HG03175 (cell line): Measurements from ENCODE around the gene PADI1.

ENCODE experiments used
- ATAC-seq: cut with Tn5 transposase; IDR thresholded peaks from one replicate; pipeline ENCODE4 v1.9.1; 2021; ENCODE audit warnings: mild to moderate bottlenecking, moderate library complexity; ENCODE audit not compliant: unreplicated experiment

The PADI1 gene

DNA sequence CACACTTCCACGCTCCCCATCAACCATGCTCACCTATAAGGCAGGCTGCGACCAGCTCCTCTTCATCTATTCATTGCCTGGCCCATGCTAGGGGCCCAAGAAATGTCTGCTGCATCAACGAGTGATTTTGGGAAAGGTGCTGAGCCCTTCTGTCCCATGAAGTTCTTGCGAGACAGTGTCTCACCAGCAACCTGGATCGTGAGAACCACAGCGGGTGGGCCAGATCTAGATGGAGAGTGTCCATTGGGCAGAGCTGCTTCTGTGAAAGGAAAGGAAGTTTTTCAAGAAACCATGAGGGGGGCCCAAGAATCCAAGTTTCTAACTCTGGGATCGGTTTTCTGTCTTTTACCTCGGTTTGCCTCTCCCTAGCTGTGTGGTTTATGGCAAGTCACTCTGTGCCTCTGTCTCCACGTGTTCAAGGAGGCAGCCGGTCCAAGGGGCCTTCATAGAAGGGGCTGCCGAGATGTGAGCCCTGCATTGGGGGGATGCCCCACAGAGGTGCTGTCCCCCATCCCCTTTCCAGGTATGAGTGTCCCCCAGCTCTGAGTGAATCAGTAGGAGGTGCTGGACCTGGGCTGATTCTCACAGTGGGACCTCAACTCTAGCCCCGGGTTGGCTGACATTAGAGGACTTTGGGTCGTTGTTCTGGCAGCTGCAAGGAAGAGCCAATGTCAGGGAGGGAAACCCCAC, 8.3 kb upstream of the PADI1 start:
- no peak for ATAC-seq

DNA sequence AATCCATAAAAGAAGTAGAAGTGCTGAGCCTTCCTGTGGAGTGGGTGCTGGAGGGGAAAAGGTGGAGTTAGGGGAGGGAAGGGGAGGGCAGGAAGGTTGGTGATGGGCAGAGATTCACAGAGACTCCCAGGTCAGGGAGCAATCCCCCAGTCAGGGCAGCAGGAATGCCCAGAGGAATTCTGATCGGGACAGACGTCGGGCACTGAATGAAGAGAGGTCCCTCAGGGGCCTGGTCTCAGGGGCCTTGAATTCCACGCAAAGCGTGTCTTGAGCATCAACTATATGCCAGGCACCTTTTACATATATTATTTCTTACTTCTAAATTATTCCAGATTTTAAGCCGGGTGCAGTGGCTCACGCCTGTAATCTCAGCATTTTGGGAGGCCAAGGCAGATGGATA, 7.2 kb upstream of the PADI1 start:
- ATAC-seq: no peak

DNA sequence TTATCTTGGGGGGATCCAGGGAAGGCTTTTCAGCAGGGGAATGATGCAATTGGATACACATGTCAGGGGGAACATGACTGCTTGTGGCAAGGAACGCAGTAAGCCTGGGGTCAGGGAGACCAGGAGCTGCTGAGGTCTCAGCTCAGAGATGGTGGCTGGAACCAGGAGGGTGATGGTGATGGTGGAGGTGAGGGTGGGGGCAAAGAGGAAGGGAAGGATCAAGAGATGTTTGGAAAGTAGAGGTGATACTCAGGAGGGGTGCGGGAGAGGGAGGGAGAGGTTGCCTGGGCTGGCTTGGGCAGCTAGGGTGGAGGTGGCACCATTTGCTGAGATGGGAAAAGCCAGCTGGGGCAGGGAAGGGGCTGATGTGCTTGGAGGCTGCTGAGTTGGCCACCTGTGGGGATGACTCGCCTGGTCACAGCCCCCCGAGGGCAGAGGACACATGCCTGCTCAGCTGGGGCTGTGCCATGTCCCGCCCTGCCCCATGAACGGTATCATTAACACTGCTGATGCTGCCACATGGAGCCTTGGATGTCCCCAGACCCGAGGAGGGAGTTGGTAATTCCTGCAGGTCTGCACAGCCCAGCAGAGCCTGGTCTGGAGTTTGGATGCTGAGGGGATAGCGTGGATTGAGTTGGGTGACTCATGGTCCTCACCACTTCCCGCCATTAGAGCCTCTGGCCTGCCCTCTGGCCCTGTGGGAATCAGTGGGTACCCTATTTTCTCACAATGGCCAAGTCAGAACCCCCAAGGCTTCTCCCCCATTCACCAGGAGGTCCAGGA, 6.3 kb upstream of the PADI1 start:
- ATAC-seq: no peak

DNA sequence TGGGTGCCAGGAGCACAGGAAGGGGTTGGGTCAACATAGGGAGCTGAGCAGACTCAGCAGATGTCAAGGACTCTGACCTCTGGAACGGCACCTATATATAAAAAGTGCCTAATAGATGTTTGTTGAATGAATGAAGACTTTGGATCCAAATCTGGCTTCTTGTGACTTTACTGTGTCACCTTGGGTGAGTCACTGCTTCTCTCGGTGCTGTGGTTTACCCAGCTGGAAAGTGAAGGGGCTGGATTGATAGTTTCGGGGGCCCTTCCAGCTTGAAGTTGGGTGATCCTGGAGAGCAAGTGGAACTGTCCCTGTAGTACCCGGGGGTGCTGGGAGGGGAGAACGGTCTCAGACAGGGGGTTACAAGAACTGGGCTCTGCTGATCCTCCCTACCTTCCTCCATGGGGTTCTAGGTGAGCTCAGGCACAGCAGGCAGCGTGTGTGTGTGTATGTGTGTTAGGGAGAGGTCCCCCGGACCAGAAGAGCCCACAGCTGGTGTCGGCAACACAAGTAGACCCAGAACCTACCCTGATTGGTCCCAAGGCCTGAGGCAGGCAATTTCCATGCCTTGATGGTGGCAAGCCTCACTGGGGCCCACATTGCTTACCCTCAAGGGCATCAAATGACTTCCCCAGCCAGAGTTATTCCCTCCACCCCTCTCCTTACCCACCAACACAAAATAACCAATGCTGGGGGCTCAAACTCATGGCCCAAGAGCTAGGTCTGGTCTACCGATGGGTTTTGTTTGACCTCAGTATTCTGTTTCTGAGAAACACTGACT, 5.5 kb upstream of the PADI1 start:
- no peak for ATAC-seq

DNA sequence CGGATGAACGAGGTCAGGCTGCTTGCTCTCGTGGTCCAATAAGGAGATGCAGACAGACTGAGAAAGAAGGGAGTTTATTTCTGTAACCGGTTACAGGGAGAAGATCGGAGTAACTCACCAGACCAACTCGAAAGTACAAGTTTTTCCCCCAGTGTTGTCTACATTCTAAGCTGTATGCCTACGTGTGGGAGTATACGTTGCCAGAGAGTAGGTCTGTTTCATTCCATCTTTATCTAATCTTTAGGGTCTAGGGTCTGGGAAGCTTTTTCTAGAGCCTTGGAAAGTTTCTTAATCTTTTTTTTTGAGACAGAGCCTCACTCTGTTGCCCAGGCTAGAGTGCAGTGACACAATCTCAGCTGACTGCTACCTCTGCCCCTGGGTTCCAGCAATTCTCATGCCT, 4.7 kb upstream of the PADI1 start:
- ATAC-seq: no peak

DNA sequence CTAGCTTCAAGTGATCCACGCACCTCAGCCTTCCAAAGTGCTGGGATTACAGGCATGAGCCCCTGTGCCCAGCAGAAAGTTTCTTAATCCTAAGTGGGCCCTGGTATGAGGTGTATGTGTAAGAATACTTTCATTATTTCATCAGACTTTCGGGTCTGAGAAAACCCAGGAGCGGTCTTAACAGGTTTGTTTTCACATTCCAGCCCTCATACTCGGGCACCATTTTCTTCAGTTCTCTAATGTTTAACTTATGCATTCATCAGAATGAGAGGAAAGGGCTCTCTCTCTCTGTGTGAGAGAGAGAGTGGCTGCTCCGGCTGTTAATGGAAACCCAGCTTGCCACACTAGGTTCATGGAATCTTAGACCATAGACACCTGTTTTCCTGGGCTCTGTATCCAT, 4.2 kb upstream of the PADI1 start:
- no peak for ATAC-seq

DNA sequence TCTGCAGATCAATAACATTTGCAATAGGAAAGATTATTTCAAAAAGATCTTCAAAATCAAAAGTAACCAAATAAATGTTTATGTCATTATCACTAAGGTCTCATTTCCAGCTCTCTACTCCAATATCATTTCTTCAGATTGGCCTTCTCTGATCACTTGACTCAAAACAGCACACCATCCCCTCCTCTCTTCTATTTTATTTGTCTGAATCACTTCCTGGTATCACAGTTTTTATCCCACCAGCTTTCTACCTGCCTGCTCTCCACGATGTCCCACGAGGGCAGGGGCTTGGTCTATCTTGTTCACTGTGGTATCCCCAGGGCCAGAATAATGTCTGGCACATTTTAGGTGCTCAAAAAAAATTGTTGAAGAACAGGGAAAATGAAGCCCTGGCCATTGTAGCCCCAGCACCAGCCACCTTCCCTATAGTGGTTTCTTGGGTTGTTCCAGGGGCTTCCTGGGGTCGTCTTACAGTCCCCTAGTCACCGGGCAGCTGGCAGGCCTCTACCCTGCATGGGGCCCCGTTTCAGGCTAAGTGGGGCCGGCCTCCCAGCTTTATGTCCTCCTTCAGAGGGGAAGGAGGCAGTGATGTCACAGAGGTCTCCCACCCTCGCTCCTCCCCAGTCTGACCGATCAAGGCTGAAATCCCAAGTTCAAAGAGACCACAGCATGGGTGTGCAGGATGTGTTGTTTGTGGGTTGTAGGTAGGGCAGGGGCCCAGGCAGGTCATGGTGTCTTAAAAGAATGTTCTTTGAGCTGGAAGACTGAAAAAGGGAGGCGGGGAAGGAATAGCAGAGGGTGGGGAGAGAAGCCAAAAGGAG, 3.5 kb upstream of the PADI1 start:
- ATAC-seq: no peak

DNA sequence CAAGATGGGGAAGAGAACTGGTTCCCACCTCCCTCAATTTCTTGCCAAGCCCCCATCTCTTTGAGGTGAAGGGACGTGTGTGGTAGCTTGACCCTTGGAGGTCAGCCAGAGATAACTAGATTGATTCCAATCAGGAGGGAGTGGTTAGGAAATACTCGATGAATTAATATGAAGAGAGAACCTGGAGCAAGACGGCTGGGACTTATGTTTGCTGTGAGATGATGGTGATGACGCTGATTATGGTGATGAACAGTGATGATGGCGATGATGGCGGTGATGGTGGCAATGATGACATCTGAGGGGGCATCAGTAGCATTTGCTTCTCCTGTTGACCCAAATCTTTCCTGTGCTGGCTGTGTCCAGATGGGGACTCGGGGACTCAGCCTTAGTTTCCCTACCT, 724 bp downstream of the PADI1 start:
- ATAC-seq: no peak

DNA sequence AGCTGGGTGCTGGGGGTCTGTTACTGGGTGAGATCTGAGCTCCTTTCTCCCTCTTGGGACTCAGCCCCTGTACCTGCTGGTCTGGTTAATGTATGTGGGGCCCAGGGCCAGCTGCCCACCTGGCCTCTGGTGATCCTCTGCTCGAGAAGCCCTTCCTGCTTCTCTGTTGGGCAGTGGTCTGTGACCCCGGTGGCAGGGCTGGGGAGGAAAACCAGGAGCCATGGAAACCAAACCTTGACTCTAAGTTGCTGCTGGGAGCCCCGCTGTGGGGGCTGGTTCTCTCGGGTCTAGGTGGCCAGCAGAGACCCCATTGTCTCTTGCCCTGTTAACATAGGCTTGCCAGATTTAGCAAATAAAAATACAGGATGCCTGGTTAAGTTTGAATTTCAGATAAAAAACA, 1.3 kb downstream of the PADI1 start:
- no peak for ATAC-seq

DNA sequence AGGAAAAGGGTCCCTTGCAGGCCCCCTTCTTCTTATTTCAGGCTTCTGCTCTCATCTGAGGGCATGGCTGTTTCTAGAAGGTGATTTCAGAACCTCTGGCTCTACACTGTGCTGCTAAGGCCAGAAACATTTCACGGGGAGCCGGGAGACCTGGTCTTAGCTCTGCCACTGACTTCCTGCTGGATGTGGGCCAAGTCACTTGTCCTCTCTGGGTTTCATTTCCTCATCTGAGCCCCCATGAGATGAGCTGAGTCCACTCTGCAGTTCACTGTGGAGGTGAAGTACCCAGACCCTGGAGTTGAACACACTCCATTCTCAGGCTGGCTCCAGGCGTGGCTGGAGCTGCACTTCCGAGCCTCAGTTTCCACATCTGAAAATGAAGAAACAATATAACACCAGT, 2.1 kb downstream of the PADI1 start:
- peak; percentile 80 for ATAC-seq

DNA sequence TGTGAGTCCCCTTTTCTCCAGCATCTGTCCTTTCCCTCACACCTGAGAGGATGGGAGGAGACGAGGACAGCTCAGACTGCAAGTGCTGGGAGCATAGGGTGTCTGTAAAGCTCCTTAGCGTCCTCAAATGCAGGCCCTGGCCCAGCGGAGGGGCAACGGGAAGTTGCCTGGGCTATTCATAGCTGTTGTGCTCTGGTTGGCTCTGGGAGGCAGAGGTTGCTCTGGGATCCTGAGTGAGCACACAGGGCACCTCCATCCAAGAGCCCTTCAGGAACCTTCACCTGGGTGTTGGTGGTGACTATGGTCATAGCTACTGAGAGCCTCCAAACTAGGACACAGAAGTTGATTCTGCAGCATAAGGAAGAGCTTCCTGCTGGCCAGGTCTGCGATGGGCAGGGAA, 2.6 kb downstream of the PADI1 start:
- no peak for ATAC-seq

DNA sequence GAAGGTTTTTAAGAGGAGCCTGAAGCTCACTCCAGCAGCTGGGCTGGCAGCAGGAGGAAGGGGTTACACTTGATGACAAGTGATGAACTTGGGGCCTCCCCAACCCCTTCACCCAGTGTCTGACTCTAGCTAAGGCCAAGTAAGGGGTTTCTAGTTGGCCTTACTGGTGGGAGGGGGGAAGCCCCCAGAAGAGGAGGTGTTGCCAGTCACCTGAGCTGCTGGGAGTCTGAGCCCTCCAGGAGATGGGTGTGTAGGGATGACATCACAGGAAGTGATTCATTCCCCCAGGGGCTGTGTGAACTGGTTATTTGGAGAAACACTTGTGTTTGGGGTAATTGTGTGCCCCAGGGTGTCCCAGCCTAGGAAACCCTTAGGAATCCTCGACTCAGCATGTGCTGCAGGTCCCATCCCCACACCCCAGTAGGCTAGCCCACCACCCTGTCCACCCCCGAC, 3.1 kb downstream of the PADI1 start:
- ATAC-seq: no peak

DNA sequence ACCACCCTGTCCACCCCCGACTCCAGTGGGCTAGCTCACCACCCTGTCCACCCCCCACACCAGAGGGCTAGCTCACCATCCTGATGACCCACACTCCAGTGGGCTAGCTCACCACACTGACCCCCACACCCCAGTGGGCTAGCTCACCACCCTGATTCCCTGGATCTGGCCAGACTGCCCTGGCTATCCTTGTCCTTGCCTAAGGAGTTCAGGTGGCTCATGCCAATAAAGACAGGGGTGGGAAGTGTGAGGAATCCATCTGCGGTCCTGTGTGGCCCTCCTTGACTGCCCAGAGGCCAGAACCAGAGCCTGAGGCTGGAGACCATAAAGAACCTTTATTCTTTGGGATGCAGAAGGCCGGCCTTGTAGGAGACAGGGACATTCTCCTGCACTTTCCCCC, 3.6 kb downstream of the PADI1 start:
- no peak for ATAC-seq

DNA sequence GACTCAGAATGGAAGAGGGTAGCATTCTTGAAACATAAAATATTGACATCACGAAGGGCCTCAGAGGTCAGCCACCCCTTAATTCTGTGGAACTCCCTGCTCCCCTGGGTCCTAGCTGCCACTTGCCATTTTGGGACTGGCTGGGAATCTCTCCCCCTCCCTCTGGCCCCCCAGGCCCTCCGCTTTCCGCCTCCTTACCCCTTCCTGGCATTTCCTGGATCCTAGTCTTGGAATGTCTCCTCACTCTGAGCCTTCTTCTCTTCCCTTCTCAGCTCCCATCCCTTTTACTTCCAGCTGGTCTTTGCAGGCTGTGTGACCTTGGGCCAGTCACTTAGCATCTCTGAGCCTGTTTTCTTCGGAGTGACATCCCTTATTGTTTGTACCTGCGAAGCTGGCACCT, 4.5 kb downstream of the PADI1 start:
- ATAC-seq: no peak

DNA sequence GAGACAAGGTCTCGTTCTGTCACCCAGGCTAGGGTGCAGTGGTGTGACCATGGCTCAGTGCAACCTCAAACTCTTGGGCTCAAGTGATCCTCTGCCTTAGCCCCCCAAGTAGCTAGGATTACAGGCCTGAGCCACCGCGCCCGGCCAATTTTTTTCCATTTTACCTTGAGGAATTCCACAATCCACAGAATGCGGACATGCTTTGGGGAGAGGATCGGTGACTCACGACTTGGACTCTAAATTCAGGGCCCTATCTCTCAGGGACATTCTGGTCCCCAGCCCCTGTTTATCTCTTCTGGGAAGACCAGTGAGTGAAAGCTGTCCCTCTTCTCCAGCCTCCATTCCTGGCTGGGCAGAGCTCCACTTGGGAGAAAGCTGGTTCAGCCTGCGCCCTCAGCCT, 5.2 kb downstream of the PADI1 start:
- ATAC-seq: no peak

DNA sequence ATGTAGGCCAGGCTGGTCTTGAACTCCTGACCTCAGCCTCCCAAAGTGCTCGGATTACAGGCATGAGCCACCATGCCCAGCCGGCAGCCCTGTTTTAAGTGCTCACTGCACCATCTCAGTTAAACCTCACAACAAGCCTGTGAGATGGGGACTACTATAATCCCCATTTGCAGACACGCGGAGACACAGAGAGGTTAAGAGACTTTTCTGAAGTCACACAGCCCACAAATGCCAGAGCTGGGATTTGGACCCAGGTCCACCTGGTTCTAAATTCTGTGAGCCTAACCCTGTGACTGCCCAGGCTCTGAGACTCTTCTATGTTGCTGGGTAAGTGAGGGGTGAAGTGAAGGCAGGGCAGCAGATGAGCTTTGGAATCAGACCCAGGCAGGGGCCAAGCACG, 6.4 kb downstream of the PADI1 start:
- ATAC-seq: no peak

DNA sequence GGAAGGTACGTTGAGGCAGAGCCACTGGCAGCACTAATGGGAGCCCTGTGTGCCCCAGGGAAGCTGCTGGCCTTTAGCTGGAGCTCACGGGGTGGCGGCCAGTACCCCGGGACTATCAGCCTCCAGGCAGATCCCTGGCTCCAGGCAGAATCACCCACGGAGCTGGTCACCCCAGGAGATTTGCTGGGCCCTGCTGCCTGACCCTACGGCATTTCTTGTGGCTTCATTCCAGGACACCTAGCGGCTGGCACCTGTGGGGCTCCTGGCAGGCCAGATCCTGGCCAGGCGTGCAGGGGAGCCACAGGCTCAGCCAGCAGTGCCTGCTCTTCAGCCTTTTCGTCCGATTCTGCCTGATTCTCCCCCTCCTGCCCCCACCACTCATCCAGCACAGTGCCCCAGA, 7.1 kb downstream of the PADI1 start:
- ATAC-seq: no peak

DNA sequence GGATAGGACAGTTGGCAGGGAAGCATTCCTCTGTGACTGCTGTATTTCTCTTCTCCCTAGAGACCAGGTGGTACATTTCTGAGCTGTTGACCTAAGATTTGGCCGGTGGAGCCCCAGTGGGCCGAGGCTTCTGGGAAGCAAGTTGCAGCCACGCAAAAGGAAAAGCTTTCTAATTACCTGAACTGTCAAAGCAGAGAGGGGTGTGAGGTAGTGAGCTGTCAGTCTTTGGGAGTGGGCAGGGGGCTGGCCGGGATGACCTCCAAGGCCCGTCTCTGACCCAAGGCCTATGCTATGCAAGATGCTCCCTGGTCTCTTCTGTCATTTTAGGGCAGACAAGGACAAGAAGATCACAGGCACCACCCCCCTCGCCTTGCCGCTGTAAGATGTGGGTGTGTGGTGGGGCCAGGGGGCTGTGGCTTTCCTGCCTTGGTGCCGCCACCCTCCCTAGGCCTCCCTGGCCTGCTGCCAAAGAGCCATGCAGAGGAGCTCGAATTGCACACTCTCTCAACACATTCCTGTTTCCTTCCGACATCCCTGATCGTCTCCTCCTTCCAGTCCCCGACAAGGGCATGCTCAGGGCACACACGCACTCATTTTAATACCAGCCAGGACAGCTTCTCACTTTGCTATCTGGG, 7.7 kb downstream of the PADI1 start:
- no peak for ATAC-seq

DNA sequence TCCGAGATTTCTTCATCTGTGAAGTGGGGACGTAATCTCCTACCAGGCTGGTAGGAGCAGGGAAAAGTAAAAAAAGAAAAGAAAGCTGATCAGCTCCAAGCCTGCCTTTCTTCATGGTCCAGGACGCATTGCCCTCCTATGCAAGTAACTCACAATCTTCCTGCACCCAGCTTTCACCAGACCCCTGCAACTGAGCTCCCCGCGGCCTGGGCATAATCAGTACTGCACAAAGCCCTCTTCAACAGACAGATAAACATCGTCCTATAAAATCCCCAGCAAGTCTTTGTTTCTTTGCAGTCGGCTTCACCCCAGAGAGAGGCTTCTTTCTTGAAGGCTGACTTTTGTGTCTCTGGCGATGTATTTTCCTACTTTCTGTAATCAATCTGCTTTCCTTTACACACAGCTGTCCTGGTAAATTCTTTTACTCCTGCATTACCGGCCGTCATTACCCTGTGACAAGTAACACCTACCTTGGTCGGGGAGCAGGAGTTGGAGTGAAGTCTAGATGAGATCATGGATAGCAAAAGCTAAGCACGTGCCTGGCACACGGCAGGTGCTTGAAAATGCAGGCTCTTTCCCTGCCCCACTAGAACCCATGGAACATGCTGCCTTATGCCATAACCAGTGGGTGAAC, 8.3 kb downstream of the PADI1 start:
- ATAC-seq: no peak

DNA sequence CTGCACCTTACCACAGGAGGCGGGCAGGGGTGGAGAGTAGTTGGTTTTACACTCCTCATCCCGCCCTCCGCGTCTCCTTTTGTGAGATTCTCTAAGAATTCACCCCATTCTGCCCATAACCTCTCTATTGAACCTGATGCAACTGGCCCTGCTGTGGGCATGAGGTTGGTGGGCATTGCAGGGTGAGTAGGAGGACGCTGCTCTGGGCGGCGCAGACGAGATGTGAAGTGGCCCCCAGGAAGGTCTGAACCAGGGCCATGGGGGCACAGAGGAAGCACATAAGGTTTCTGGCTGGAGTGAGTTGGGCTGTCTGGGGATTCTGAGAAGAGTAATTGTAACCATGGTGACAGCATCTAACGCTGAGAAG, 8.8 kb downstream of the PADI1 start:
- ATAC-seq: no peak
